B cell (primary cell): ENCODE results near the gene TMEM132D. TPM values are rescaled to one million over a fixed set of nuclear protein-coding genes. Genes with fewer than 3 reads are reported as not detected.

Experiments
- ATAC-seq: fragments of 200-7000 bp; cut with Tn5 transposase; one replicate; pipeline ENCODE4 v1.10.0; 2021; ENCODE audit warnings: low read depth, mild to moderate bottlenecking, moderate number of reproducible peaks, moderate library complexity
- CTCF ChIA-PET: fragments of 350-600 bp; sonication (Branson Sonifier 250); formaldehyde crosslinking; loops from one replicate; lab custom pipeline; 2021; ENCODE audit warnings: antibody characterized with exemption, inconsistent platforms; lab: Charles Lee
- POLR2A ChIA-PET: fragments of 350-600 bp; sonication (Branson Sonifier 250); formaldehyde crosslinking; loops from one replicate; lab custom pipeline; 2021; ENCODE audit warnings: antibody characterized with exemption; lab: Charles Lee
- DNase-seq: peaks from one replicate; pipeline ENCODE4 v3.0.0; 2013
- H2AFZ ChIP-seq: 2 replicates; pipeline ENCODE4 v1.6.1; 2012; ENCODE audit warnings: mild to moderate bottlenecking, low read depth, low read length; ENCODE audit not compliant: insufficient read depth, poor library complexity, severe bottlenecking
- H3K27ac ChIP-seq, 2 donors: 1 replicate in 1 of 2; 2 replicates in 1 of 2; pipeline ENCODE4 v1.5.1; 2012 to 2013; ENCODE audit warnings: low read length in 2 of 2, mild to moderate bottlenecking in 2 of 2, moderate library complexity in 1 of 2
- H3K27me3 ChIP-seq, 4 experiments: fragments of 200-600 bp in 1 of 4; sonication (generic) in 1 of 4; replicated peaks in 1 of 4; 1 replicate in 2 of 4; 2 replicates in 2 of 4; pipeline versions ENCODE4 v1.6.1 to v1.7.0; 2013 to 2016; ENCODE audit warnings: low read length in 3 of 4, mild to moderate bottlenecking in 2 of 4, mixed read lengths in 1 of 4, moderate library complexity in 1 of 4; ENCODE audit not compliant: insufficient read depth in 4 of 4, control insufficient read depth in 3 of 4; ENCODE audit errors: control extremely low read depth in 1 of 4
- H3K36me3 ChIP-seq, 2 experiments: replicated peaks in 1 of 2; 1 replicate in 1 of 2; 2 replicates in 1 of 2; pipeline versions ENCODE4 v1.6.1 to v1.7.1; 2013; ENCODE audit warnings: low read length in 1 of 2; ENCODE audit not compliant: insufficient read depth in 2 of 2, control insufficient read depth in 1 of 2; ENCODE audit errors: control extremely low read depth in 1 of 2, extremely low read depth in 1 of 2
- H3K4me1 ChIP-seq, 2 donors: fragments of 200-600 bp in 1 of 2; sonication (generic) in 1 of 2; 1 replicate in 1 of 2; 2 replicates in 1 of 2; pipeline versions ENCODE4 v1.5.1 to v1.6.1; 2013 to 2017; ENCODE audit warnings: low read length in 2 of 2; ENCODE audit not compliant: control insufficient read depth in 2 of 2, insufficient read depth in 2 of 2
- H3K4me2 ChIP-seq: replicated peaks from 2 replicates; pipeline ENCODE3; 2012; ENCODE audit warnings: mild to moderate bottlenecking, low read depth, low read length; ENCODE audit not compliant: poor library complexity, severe bottlenecking
- H3K4me3 ChIP-seq, 5 experiments: fragments of 200-600 bp in 1 of 5; sonication (generic) in 1 of 5; 1 replicate in 3 of 5; 2 replicates in 2 of 5; pipeline versions ENCODE4 v1.5.1 to v1.7.0; 2011 to 2016; ENCODE audit warnings: low read length in 4 of 5, mild to moderate bottlenecking in 4 of 5, low read depth in 2 of 5, control low read depth in 1 of 5, moderate library complexity in 1 of 5; ENCODE audit not compliant: insufficient read depth in 1 of 5; ENCODE audit errors: control extremely low read depth in 1 of 5, extremely low read depth in 1 of 5
- H3K79me2 ChIP-seq: fragments of 200-600 bp; sonication (generic); one replicate; pipeline ENCODE4 v1.6.0; 2016; ENCODE audit warnings: low read length; ENCODE audit not compliant: control insufficient read depth, insufficient read depth
- H3K9ac ChIP-seq: fragments of 200-600 bp; sonication (generic); 2 replicates; pipeline ENCODE4 v1.6.1; 2017; ENCODE audit warnings: mild to moderate bottlenecking, low read length, moderate library complexity
- H3K9me3 ChIP-seq, 3 donors: one replicate each; pipeline versions ENCODE4 v1.6.1 to v1.7.1; 2013; ENCODE audit warnings: low read length in 2 of 3; ENCODE audit not compliant: control insufficient read depth in 2 of 3, insufficient read depth in 1 of 3; ENCODE audit errors: control extremely low read depth in 1 of 3
- H4K20me1 ChIP-seq: 2 replicates; pipeline ENCODE4 v1.6.0; 2012; ENCODE audit warnings: mild to moderate bottlenecking, low read length; ENCODE audit not compliant: insufficient read depth, control insufficient read depth, poor library complexity, severe bottlenecking
- H3K27ac Mint-ChIP-seq: one replicate; pipeline ENCODE4 v1.8.0; 2021; ENCODE audit warnings: mixed read lengths
- H3K27me3 Mint-ChIP-seq: one replicate; pipeline ENCODE4 v1.8.0; 2021; ENCODE audit warnings: mixed read lengths
- H3K4me1 Mint-ChIP-seq: one replicate; pipeline ENCODE4 v1.8.0; 2021; ENCODE audit warnings: mixed read lengths
- H3K4me3 Mint-ChIP-seq: one replicate; pipeline ENCODE4 v1.8.0; 2021; ENCODE audit warnings: mixed read lengths
- H3K9me3 Mint-ChIP-seq: one replicate; pipeline ENCODE4 v1.8.0; 2022; ENCODE audit warnings: mixed read lengths; ENCODE audit not compliant: insufficient read depth
- EZH2 ChIP-seq: IDR thresholded peaks from 2 replicates; pipeline ENCODE4 v1.6.1; 2012; ENCODE audit warnings: borderline replicate concordance, low read depth, mild to moderate bottlenecking, moderate library complexity, low read length; ENCODE audit not compliant: insufficient read depth, poor library complexity, severe bottlenecking
- WGBS: methylation state at CpG from one replicate; pipeline ENCODE4 v1.1.5; 2013; ENCODE audit warnings: missing lambda C conversion rate; ENCODE audit not compliant: insufficient coverage; 5-methylcytosine and 5-hydroxymethylcytosine counted together
- intact Hi-C: fragments of 100-400 bp; cut with micrococcal nuclease; formaldehyde crosslinking; loops from one replicate; pipeline ENCODE4 v1.10.0; 2022
- polyA plus RNA-seq: library from polyadenylated mRNA; depleted of rRNA; stranded (reverse); fragments of >200 nt; gene quantifications from 2 replicates; pipeline ENCODE4 v1.2.3, GENCODE V29; 2012
- total RNA-seq, 2 donors: library from RNA; stranded (reverse); fragments of 120-200 nt in 1 of 2; gene quantifications; 1 replicate in 1 of 2; 2 replicates in 1 of 2; pipeline versions ENCODE4 v1.2.3 to v1.2.4, GENCODE V29; 2013 to 2022
- TF ChIP-seq, protein P1 (sequence below): fragments of 200-600 bp; IDR thresholded peaks from one replicate; pipeline ENCODE4 v1.8.0; 2022; ENCODE audit warnings: antibody characterized with exemption, mild to moderate bottlenecking

Gene TMEM132D
- total and polyA plus RNA-seq, 2 donors (not counting 1 experiment from before 2014, with no cell fraction given), result not detected

- Histone ChIP-seq H3K4me1 (no peaks in the 10 kb centered on the region), H3K4me2 (no peak overlapping the region), H4K20me1 (no peaks in the 10 kb centered on the region), H2AFZ (no peak overlapping the region), H3K9ac (no peak overlapping the region), H3K27me3 (no peaks in the 10 kb centered on the region), H3K27ac (no peak overlapping the region), H3K36me3 (no peaks in the 10 kb centered on the region), H3K4me3 (no peak overlapping the region), H3K79me2 (no peaks in the 10 kb centered on the region), H3K9me3 (no peaks in the 10 kb centered on the region)
- ChIA-PET POLR2A (no interaction called here), CTCF (no interaction called here)
- H3K4me1 Mint-ChIP-seq, result no peaks in the 10 kb centered on the region
- H3K4me3 Mint-ChIP-seq, result no peak overlapping the region
- DNase-seq (no peak), ATAC-seq (no peak)
- peaks cover 4% of the 10 kb centered on the region for H3K9me3 Mint-ChIP-seq
- no peaks in the 10 kb centered on the region for H3K27me3 Mint-ChIP-seq
- intact Hi-C loops, result no loop called here
- WGBS, result 100% methylated on average over 5 of the region's 6 CpGs
- TF ChIP-seq EZH2, result no peak
- TF ChIP-seq, protein P1, sequence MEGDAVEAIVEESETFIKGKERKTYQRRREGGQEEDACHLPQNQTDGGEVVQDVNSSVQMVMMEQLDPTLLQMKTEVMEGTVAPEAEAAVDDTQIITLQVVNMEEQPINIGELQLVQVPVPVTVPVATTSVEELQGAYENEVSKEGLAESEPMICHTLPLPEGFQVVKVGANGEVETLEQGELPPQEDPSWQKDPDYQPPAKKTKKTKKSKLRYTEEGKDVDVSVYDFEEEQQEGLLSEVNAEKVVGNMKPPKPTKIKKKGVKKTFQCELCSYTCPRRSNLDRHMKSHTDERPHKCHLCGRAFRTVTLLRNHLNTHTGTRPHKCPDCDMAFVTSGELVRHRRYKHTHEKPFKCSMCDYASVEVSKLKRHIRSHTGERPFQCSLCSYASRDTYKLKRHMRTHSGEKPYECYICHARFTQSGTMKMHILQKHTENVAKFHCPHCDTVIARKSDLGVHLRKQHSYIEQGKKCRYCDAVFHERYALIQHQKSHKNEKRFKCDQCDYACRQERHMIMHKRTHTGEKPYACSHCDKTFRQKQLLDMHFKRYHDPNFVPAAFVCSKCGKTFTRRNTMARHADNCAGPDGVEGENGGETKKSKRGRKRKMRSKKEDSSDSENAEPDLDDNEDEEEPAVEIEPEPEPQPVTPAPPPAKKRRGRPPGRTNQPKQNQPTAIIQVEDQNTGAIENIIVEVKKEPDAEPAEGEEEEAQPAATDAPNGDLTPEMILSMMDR, result no peak
- H3K27ac Mint-ChIP-seq, result no peak overlapping the region
These were observed 457.1 kb downstream of the TMEM132D start for GRCh38 chr12:129446696-129447095.

DNA sequence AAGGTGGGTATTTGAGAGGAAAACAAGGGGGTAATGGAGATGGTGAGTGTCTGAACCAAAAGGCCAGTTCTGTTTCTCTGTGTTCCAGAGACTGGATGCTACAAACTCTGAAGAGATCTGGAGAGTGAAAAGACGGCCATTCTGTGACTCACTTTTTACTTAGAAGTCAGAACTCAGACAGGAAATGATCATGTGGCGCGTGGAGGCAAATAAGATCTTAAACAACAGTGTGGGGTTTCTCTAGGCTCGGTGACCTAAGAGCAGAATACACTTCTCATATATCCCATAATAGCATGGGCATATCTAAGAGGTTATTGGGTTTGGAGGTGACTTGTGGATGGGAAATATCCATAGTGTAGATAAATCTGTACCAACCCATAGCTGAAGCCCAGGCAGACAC lies 463.5 kb downstream of the TMEM132D start:
- ATAC-seq (no peak), DNase-seq (no peak)
- Histone ChIP-seq H3K4me1 (no peaks in the 10 kb centered on the region), H3K36me3 (no peaks in the 10 kb centered on the region), H3K79me2 (no peaks in the 10 kb centered on the region), H2AFZ (no peak overlapping the region), H3K4me3 (no peak overlapping the region), H3K27ac (no peak overlapping the region), H3K9ac (no peak overlapping the region), H4K20me1 (no peaks in the 10 kb centered on the region), H3K4me2 (no peak overlapping the region), H3K9me3 (no peaks in the 10 kb centered on the region), H3K27me3 (no peaks in the 10 kb centered on the region)
- no peak overlapping the region for H3K4me3 Mint-ChIP-seq
- TF ChIP-seq EZH2, result no peak
- TF ChIP-seq, protein P1, result no peak
- intact Hi-C loops, result no loop called here
- no peaks in the 10 kb centered on the region for H3K27me3 Mint-ChIP-seq
- H3K9me3 Mint-ChIP-seq, result peaks cover 6% of the 10 kb centered on the region
- WGBS, result 75% methylated on average over 2 of the region's 4 CpGs
- ChIA-PET CTCF (no interaction called here), POLR2A (no interaction called here)
- H3K27ac Mint-ChIP-seq, result no peak overlapping the region
- no peaks in the 10 kb centered on the region for H3K4me1 Mint-ChIP-seq
